Endothelial cell of umbilical vein (primary cell): ENCODE measurements around the gene BMP2K. TPM values are rescaled to one million over a fixed set of nuclear protein-coding genes. Genes with fewer than 3 reads are reported as not detected.

Experiments
- BruUV-seq: library from RNA; stranded (reverse); fragments of 400-500 nt; replicated peaks from 2 replicates; lab custom pipeline; 2021; lab: Mats Ljungman, UMichigan
- CTCF ChIA-PET: fragments of 300-600, 350-600 bp; sonication (Branson Sonifier 250); formaldehyde crosslinking; loops from one replicate; lab custom pipeline; 2021; ENCODE audit warnings: antibody characterized with exemption, inconsistent platforms; lab: Charles Lee
- POLR2A ChIA-PET: fragments of 300-600, 350-600 bp; sonication (Branson Sonifier 250); formaldehyde crosslinking; loops from one replicate; lab custom pipeline; 2021; ENCODE audit warnings: antibody characterized with exemption, inconsistent platforms; lab: Charles Lee
- DNase-seq: peaks from one replicate; pipeline ENCODE4 v3.0.0-alpha.2; 2011; ENCODE audit warnings: low read depth, low spot score
- FAIRE-seq: peaks from 2 replicates; lab custom pipeline; 2011; peaks lifted over from hg19 to GRCh38; lab: Jason Lieb, UNC
- H2AFZ ChIP-seq: 2 replicates; pipeline ENCODE4 v1.6.0; 2012; ENCODE audit warnings: low read depth, low read length, control low read depth, inconsistent platforms
- H3K27ac ChIP-seq: 2 replicates; pipeline ENCODE4 v1.5.1; 2011; ENCODE audit warnings: low read depth, mild to moderate bottlenecking, control low read depth, low read length, moderate library complexity; ENCODE audit not compliant: insufficient read depth
- H3K27me3 ChIP-seq, 2 experiments: 2 replicates each; pipeline versions ENCODE4 v1.6.0 to v1.6.1; 2011; ENCODE audit warnings: low read length in 2 of 2, mixed read lengths in 1 of 2; ENCODE audit not compliant: control insufficient read depth in 2 of 2, insufficient read depth in 2 of 2
- H3K36me3 ChIP-seq, 2 experiments: 2 replicates in 1 of 2; 3 replicates in 1 of 2; pipeline ENCODE4 v1.5.1; 2011; ENCODE audit warnings: low read length in 2 of 2, mild to moderate bottlenecking in 1 of 2, moderate library complexity in 1 of 2; ENCODE audit not compliant: control insufficient read depth in 2 of 2, insufficient read depth in 2 of 2; ENCODE audit errors: extremely low read depth in 1 of 2
- H3K4me1 ChIP-seq: 3 replicates; pipeline ENCODE4 v1.5.1; 2011; ENCODE audit warnings: mild to moderate bottlenecking, low read length; ENCODE audit not compliant: control insufficient read depth, insufficient read depth; ENCODE audit errors: extremely low read depth
- H3K4me2 ChIP-seq: 2 replicates; pipeline ENCODE4 v1.6.1; 2011; ENCODE audit warnings: low read length, control low read depth, mixed read lengths; ENCODE audit not compliant: insufficient read depth
- H3K4me3 ChIP-seq, 3 experiments: fragments of 200-600 bp in 1 of 3; sonication (generic), shearing (Covaris generic) in 1 of 3; replicated peaks in 1 of 3; 2 replicates each; pipeline ENCODE4 v1.5.1; 2011 to 2016; ENCODE audit warnings: control low read depth in 3 of 3, low read length in 3 of 3, mild to moderate bottlenecking in 2 of 3, inconsistent platforms in 1 of 3, low read depth in 1 of 3, moderate library complexity in 1 of 3; ENCODE audit not compliant: insufficient read depth in 1 of 3
- H3K79me2 ChIP-seq: 2 replicates; pipeline ENCODE4 v1.6.0; 2012; ENCODE audit warnings: low read length, inconsistent platforms; ENCODE audit not compliant: control insufficient read depth, insufficient read depth
- H3K9ac ChIP-seq: replicated peaks from 2 replicates; pipeline ENCODE3; 2011; ENCODE audit warnings: low read length, control low read depth; ENCODE audit not compliant: insufficient read depth; ENCODE audit errors: extremely low read depth
- H3K9me1 ChIP-seq: replicated peaks from 3 replicates; pipeline ENCODE4 v1.6.0; 2011; ENCODE audit warnings: mild to moderate bottlenecking, low read length; ENCODE audit not compliant: control insufficient read depth, insufficient read depth; ENCODE audit errors: extremely low read depth
- H3K9me3 ChIP-seq: replicated peaks from 2 replicates; pipeline ENCODE4 v1.5.1; 2012; ENCODE audit warnings: low read length, inconsistent platforms; ENCODE audit not compliant: control insufficient read depth, insufficient read depth
- H4K20me1 ChIP-seq: replicated peaks from 2 replicates; pipeline ENCODE3; 2011; ENCODE audit warnings: mild to moderate bottlenecking, low read length; ENCODE audit not compliant: control insufficient read depth, insufficient read depth; ENCODE audit errors: extremely low read depth
- CTCF ChIP-seq, 2 donors: IDR thresholded peaks; 1 replicate in 1 of 2; 2 replicates in 1 of 2; pipeline ENCODE4 v1.5.1; 2011; ENCODE audit warnings: low read length in 2 of 2, mild to moderate bottlenecking in 2 of 2, moderate library complexity in 2 of 2, control low read depth in 1 of 2, inconsistent platforms in 1 of 2, low read depth in 1 of 2; ENCODE audit not compliant: insufficient read depth in 1 of 2; ENCODE audit errors: extremely low read depth in 1 of 2
- EZH2 ChIP-seq: IDR thresholded peaks from 2 replicates; pipeline ENCODE4 v1.6.1; 2012; ENCODE audit warnings: borderline replicate concordance, low read depth, mild to moderate bottlenecking, moderate library complexity, low read length, inconsistent platforms; ENCODE audit not compliant: severe bottlenecking
- FOS ChIP-seq: IDR thresholded peaks from 2 replicates; pipeline ENCODE4 v1.6.1; 2011; ENCODE audit warnings: mild to moderate bottlenecking, low read length, moderate library complexity, borderline replicate concordance; ENCODE audit not compliant: insufficient read depth
- GATA2 ChIP-seq: IDR thresholded peaks from 2 replicates; pipeline ENCODE4 v1.7.0; 2011; ENCODE audit warnings: low read depth, mild to moderate bottlenecking, moderate library complexity, mixed read lengths, low read length; ENCODE audit not compliant: insufficient read length, insufficient read depth
- JUN ChIP-seq: IDR thresholded peaks from 2 replicates; pipeline ENCODE4 v1.6.1; 2011; ENCODE audit warnings: borderline replicate concordance, low read depth; ENCODE audit not compliant: insufficient read length, insufficient read depth
- MAX ChIP-seq: IDR thresholded peaks from 2 replicates; pipeline ENCODE4 v1.6.1; 2011; ENCODE audit not compliant: insufficient read depth, insufficient read length
- MYC ChIP-seq: IDR thresholded peaks from one replicate; pipeline ENCODE4 v1.6.1; 2011; ENCODE audit warnings: mild to moderate bottlenecking, low read depth, low read length
- POLR2A ChIP-seq: IDR thresholded peaks from 2 replicates; pipeline ENCODE4 v1.6.1; 2012; ENCODE audit warnings: low read depth, mild to moderate bottlenecking, control low read depth, low read length
- POLR2AphosphoS5 ChIP-seq: IDR thresholded peaks from 2 replicates; pipeline ENCODE4 v1.6.1; 2012; ENCODE audit warnings: low read depth, mild to moderate bottlenecking, control low read depth, low read length, moderate library complexity; ENCODE audit not compliant: insufficient read depth
- dilution Hi-C: fragments of 300-500 bp; cut with MboI; formaldehyde crosslinking; loops from one replicate; pipeline ENCODE4 v1.15.0; 2019; ENCODE audit warnings: low sequenced_read_pairs; ENCODE audit not compliant: extremely low pct_ligation_motif_present
- intact Hi-C: fragments of 100-400 bp; cut with micrococcal nuclease; formaldehyde crosslinking; loops from one replicate; pipeline ENCODE4 v1.10.0; 2022
- polyA plus RNA-seq, 4 experiments: library from polyadenylated mRNA; depleted of rRNA in 3 of 4; stranded (reverse) in 3 of 4; unstranded in 1 of 4; fragments of >200 nt; gene quantifications; 2 replicates each; pipeline versions ENCODE4 v1.2.1 to v1.2.3, GENCODE V29; 2011 to 2012; ENCODE audit warnings: missing spikeins in 1 of 4
- total RNA-seq: library from RNA; stranded (reverse); gene quantifications from 2 replicates; pipeline ENCODE4 v1.2.3, GENCODE V29; 2021

Gene BMP2K
- total and polyA plus RNA-seq, 2 donors (not counting 3 experiments of a cell fraction or from before 2014, with no cell fraction given) = 16.1 to 37.9 TPM

- H3K4me2 ChIP-seq = no peak overlapping the region
- H3K79me2 ChIP-seq = no peaks in the 10 kb centered on the region
- BruUV-seq = no TSS peak
- H3K9me1 ChIP-seq = no peaks in the 10 kb centered on the region
- H3K4me3 ChIP-seq = no peak overlapping the region
- no peaks in the 10 kb centered on the region for H3K4me1 ChIP-seq
- FAIRE-seq = no peak
- dilution Hi-C loops = no loop called here
- H3K27me3 ChIP-seq = no peaks in the 10 kb centered on the region
- intact Hi-C loops = no loop called here
- no peak overlapping the region for H3K27ac ChIP-seq
- no peaks in the 10 kb centered on the region for H3K9me3 ChIP-seq
- H4K20me1 ChIP-seq = no peaks in the 10 kb centered on the region
- no peak for DNase-seq
- H3K9ac ChIP-seq = no peak overlapping the region
- H2AFZ ChIP-seq = no peak overlapping the region
- H3K36me3 ChIP-seq = no peaks in the 10 kb centered on the region
- ChIA-PET POLR2A (no interaction called here), CTCF (interaction anchor here (1.0 kb wide), 1 partner anchor 15 kb away, joined by 3 read pairs; no protein-coding TSS in a partner anchor)
- TF ChIP-seq POLR2AphosphoS5 (no peak), POLR2A (no peak), FOS (no peak), JUN (no peak), GATA2 (no peak), CTCF (IDR thresholded peaks at IDR 0.05; ENCODE audit: extremely low read depth in 1 of 2, insufficient read depth in 1 of 2, low read depth in 1 of 2, low read length in 2 of 2) (no peak), MAX (no peak), MYC (no peak), EZH2 (no peak)
Measured at GRCh38 chr4:78737973-78738372, 38.2 kb upstream of the BMP2K start.
